ENCODE results near the gene NRGN. TPM values are rescaled to one million over a fixed set of nuclear protein-coding genes. Genes with fewer than 3 reads are reported as not detected.

Gene NRGN
- total RNA-seq, 1 experiment from 2014 or later, result 5.8 TPM

GRCh38 chr11:124707829-124708228 is 31.9 kb upstream of the NRGN start:
- H3K9me3 Mint-ChIP-seq (ENCODE audit: low read depth, unreplicated experiment), result peaks cover 3% of the 10 kb centered on the region
- H3K27me3 Mint-ChIP-seq (ENCODE audit: unreplicated experiment), result peaks cover 14% of the 10 kb centered on the region
- no TSS peak for BruUV-seq (replicated peaks)
- no peak overlapping the region for H3K27ac Mint-ChIP-seq (ENCODE audit: unreplicated experiment)
- DNase-seq, result no peak
- TF ChIP-seq CTCF (IDR thresholded peaks at IDR 0.05; ENCODE audit: unreplicated experiment), result no peak
- no peaks in the 10 kb centered on the region for H3K36me3 Mint-ChIP-seq (ENCODE audit: insufficient read depth, unreplicated experiment)
- H3K4me1 Mint-ChIP-seq (ENCODE audit: low read depth, unreplicated experiment), result no peaks in the 10 kb centered on the region
- CTCF ChIA-PET, result no interaction called here
- H3K4me3 Mint-ChIP-seq (ENCODE audit: low read depth, unreplicated experiment), result no peak overlapping the region
- intact Hi-C loops (cut with micrococcal nuclease; ENCODE audit: unreplicated experiment), result no loop called here

- no peak for DNase-seq
- no peak for TF ChIP-seq CTCF (IDR thresholded peaks at IDR 0.05; ENCODE audit: unreplicated experiment)
- Mint-ChIP-seq H3K27me3 (ENCODE audit: unreplicated experiment) (peaks cover 33% of the 10 kb centered on the region), H3K36me3 (ENCODE audit: insufficient read depth, unreplicated experiment) (no peaks in the 10 kb centered on the region), H3K4me3 (ENCODE audit: low read depth, unreplicated experiment) (no peak overlapping the region), H3K9me3 (ENCODE audit: low read depth, unreplicated experiment) (peaks cover 3% of the 10 kb centered on the region), H3K27ac (ENCODE audit: unreplicated experiment) (no peak overlapping the region), H3K4me1 (ENCODE audit: low read depth, unreplicated experiment) (peaks cover under 1% of the 10 kb centered on the region)
- CTCF ChIA-PET, result no interaction called here
- BruUV-seq (replicated peaks), result no TSS peak
- intact Hi-C loops (cut with micrococcal nuclease; ENCODE audit: unreplicated experiment), result no loop called here
These were observed 27.4 kb upstream of the NRGN start for GRCh38 chr11:124712392-124712791.

GRCh38 chr11:124716591-124716990 is 23.2 kb upstream of the NRGN start:
- intact Hi-C loops (cut with micrococcal nuclease; ENCODE audit: unreplicated experiment), result no loop called here
- CTCF ChIA-PET, result no interaction called here
- H3K9me3 Mint-ChIP-seq (ENCODE audit: low read depth, unreplicated experiment), result no peaks in the 10 kb centered on the region
- H3K27ac Mint-ChIP-seq (ENCODE audit: unreplicated experiment), result no peak overlapping the region
- no peak for DNase-seq
- no TSS peak for BruUV-seq (replicated peaks)
- no peak for TF ChIP-seq CTCF (IDR thresholded peaks at IDR 0.05; ENCODE audit: unreplicated experiment)
- no peak overlapping the region for H3K4me3 Mint-ChIP-seq (ENCODE audit: low read depth, unreplicated experiment)
- no peaks in the 10 kb centered on the region for H3K36me3 Mint-ChIP-seq (ENCODE audit: insufficient read depth, unreplicated experiment)
- peaks cover 8% of the 10 kb centered on the region for H3K4me1 Mint-ChIP-seq (ENCODE audit: low read depth, unreplicated experiment)
- peaks cover 75% of the 10 kb centered on the region for H3K27me3 Mint-ChIP-seq (ENCODE audit: unreplicated experiment)

- H3K27me3 Mint-ChIP-seq (ENCODE audit: unreplicated experiment), result peaks cover 83% of the 10 kb centered on the region
- intact Hi-C loops (cut with micrococcal nuclease; ENCODE audit: unreplicated experiment), result no loop called here
- no peak for DNase-seq
- TF ChIP-seq CTCF (IDR thresholded peaks at IDR 0.05; ENCODE audit: unreplicated experiment), result no peak
- no peak overlapping the region for H3K27ac Mint-ChIP-seq (ENCODE audit: unreplicated experiment)
- no peaks in the 10 kb centered on the region for H3K36me3 Mint-ChIP-seq (ENCODE audit: insufficient read depth, unreplicated experiment)
- no peaks in the 10 kb centered on the region for H3K9me3 Mint-ChIP-seq (ENCODE audit: low read depth, unreplicated experiment)
- no TSS peak for BruUV-seq (replicated peaks)
- peak overlapping the region; percentile 71 for H3K4me3 Mint-ChIP-seq (ENCODE audit: low read depth, unreplicated experiment)
- H3K4me1 Mint-ChIP-seq (ENCODE audit: low read depth, unreplicated experiment), result peaks cover 8% of the 10 kb centered on the region
- CTCF ChIA-PET, result no interaction called here
These were observed 22.3 kb upstream of the NRGN start for GRCh38 chr11:124717421-124717785.

Data from Calu3 (cell line).